ENCODE results near the gene MYB. TPM values are rescaled to one million over a fixed set of nuclear protein-coding genes. Genes with fewer than 3 reads are reported as not detected.

MYB gene
- total and polyA plus RNA-seq, 7 donors: 0.55 to 27.8 (median 12.0) TPM; not detected in 2

GRCh38 chr6:135251498-135252441 lies 70.7 kb downstream of the MYB start:
- TF ChIP-seq EP300 (IDR thresholded peaks at IDR 0.05): no peak
- no peak for TF ChIP-seq CTCF (IDR thresholded peaks at IDR 0.05)
- TF ChIP-seq POLR2A (IDR thresholded peaks at IDR 0.05): no peak
- no peak for TF ChIP-seq POLR2AphosphoS5 (IDR thresholded peaks at IDR 0.05)
- no peaks in the 10 kb centered on the region for H3K36me3 ChIP-seq
- H3K9me3 ChIP-seq: no peaks in the 10 kb centered on the region
- intact Hi-C loops (cut with DNase I): no loop called here
- H3K4me1 ChIP-seq: no peaks in the 10 kb centered on the region
- WGBS, 2 donors: 16 to 57% methylated on average over 13 of the region's 13 CpGs
- no peak overlapping the region for H3K27ac ChIP-seq
- no peaks in the 10 kb centered on the region for H3K27me3 ChIP-seq
- no peak for DNase-seq
- H3K4me3 ChIP-seq: no peak overlapping the region

- no peaks in the 10 kb centered on the region for H3K36me3 ChIP-seq
- no peak overlapping the region for H3K27ac ChIP-seq
- no peak overlapping the region for H3K4me3 ChIP-seq
- no peak for TF ChIP-seq POLR2A (IDR thresholded peaks at IDR 0.05)
- TF ChIP-seq CTCF (IDR thresholded peaks at IDR 0.05): no peak
- TF ChIP-seq POLR2AphosphoS5 (IDR thresholded peaks at IDR 0.05): no peak
- no peak for TF ChIP-seq EP300 (IDR thresholded peaks at IDR 0.05)
- H3K9me3 ChIP-seq: no peaks in the 10 kb centered on the region
- intact Hi-C loops (cut with DNase I): no loop called here
- H3K27me3 ChIP-seq: no peaks in the 10 kb centered on the region
- DNase-seq: no peak
- no peaks in the 10 kb centered on the region for H3K4me1 ChIP-seq
- WGBS, 2 donors: 14 to 44% methylated on average over 1 of the region's 1 CpG
Observed at GRCh38 chr6:135254471-135254870, 73.4 kb downstream of the MYB start.

- no peak for TF ChIP-seq POLR2A (IDR thresholded peaks at IDR 0.05)
- no peak for TF ChIP-seq POLR2AphosphoS5 (IDR thresholded peaks at IDR 0.05)
- no peak for TF ChIP-seq EP300 (IDR thresholded peaks at IDR 0.05)
- no peak for TF ChIP-seq CTCF (IDR thresholded peaks at IDR 0.05)
- H3K27me3 ChIP-seq: no peaks in the 10 kb centered on the region
- intact Hi-C loops (cut with DNase I): no loop called here
- WGBS, 2 donors: 13 to 64% methylated on average over 4 of the region's 4 CpGs
- H3K4me3 ChIP-seq: no peak overlapping the region
- H3K4me1 ChIP-seq: no peaks in the 10 kb centered on the region
- no peaks in the 10 kb centered on the region for H3K36me3 ChIP-seq
- no peaks in the 10 kb centered on the region for H3K9me3 ChIP-seq
- H3K27ac ChIP-seq: no peak overlapping the region
- no peak for DNase-seq
Observed at GRCh38 chr6:135256866-135257265, 75.8 kb downstream of the MYB start.

- WGBS, 2 donors: 63 to 76% methylated on average over 2 of the region's 2 CpGs
- no peak for DNase-seq
Observed at GRCh38 chr6:135257631-135258405, 76.7 kb downstream of the MYB start.

More at GRCh38 chr6:135257631-135258405, 76.7 kb downstream of the MYB start:
- Histone ChIP-seq H3K27me3 (no peaks in the 10 kb centered on the region), H3K4me1 (no peaks in the 10 kb centered on the region), H3K27ac (no peak overlapping the region), H3K36me3 (no peaks in the 10 kb centered on the region), H3K9me3 (no peaks in the 10 kb centered on the region), H3K4me3 (no peak overlapping the region)
- intact Hi-C loops (cut with DNase I): no loop called here
- TF ChIP-seq POLR2AphosphoS5 (IDR thresholded peaks at IDR 0.05) (no peak), POLR2A (IDR thresholded peaks at IDR 0.05) (no peak), EP300 (IDR thresholded peaks at IDR 0.05) (no peak), CTCF (IDR thresholded peaks at IDR 0.05) (no peak)
